GM23338 (cell line): ENCODE results near the gene LIMA1.
"Not testable (repeated sequence)": the region's sequence is repeated elsewhere in the genome, so short reads cannot be mapped to it uniquely, and the experiment has no call there.

Experiments used
- CREB1 ChIP-seq: fragments of 250-450 bp; sonication (Bioruptor Pico); IDR thresholded peaks from 2 replicates; pipeline ENCODE4 v1.5.0; 2020; ENCODE audit warnings: low read depth, mild to moderate bottlenecking, moderate library complexity
- EZH2 ChIP-seq: fragments of 200-600 bp; sonication (generic); IDR thresholded peaks from one replicate; pipeline ENCODE4 v1.8.0; 2017; ENCODE audit warnings: antibody characterized with exemption, mild to moderate bottlenecking, low read depth; ENCODE audit not compliant: unreplicated experiment
- EZH2phosphoT487 ChIP-seq: fragments of 200-600 bp; sonication (generic); IDR thresholded peaks from one replicate; pipeline ENCODE4 v1.8.1; 2018; ENCODE audit warnings: antibody characterized with exemption; ENCODE audit not compliant: unreplicated experiment
- POLR2AphosphoS5 ChIP-seq: IDR thresholded peaks from 2 replicates; pipeline ENCODE4 v1.6.1; 2016; ENCODE audit warnings: antibody characterized with exemption, low read depth
- ZNF331 ChIP-seq: fragments of 250-450 bp; sonication (Bioruptor Pico); IDR thresholded peaks from 2 replicates; pipeline ENCODE4 v1.5.0; 2020; ENCODE audit warnings: low read depth, mild to moderate bottlenecking, moderate library complexity
- TF ChIP-seq, protein P1 (sequence below), 2 experiments: fragments of 200-600 bp in 1 of 2; sonication (generic) in 1 of 2; conservative IDR thresholded peaks; 2 replicates each; pipeline versions ENCODE4 v1.5.1 to v1.6.1; 2016 to 2017; ENCODE audit warnings: antibody characterized with exemption in 2 of 2, low read depth in 2 of 2, mild to moderate bottlenecking in 2 of 2, moderate library complexity in 1 of 2
- TF ChIP-seq, protein P2 (sequence below): IDR thresholded peaks from one replicate; pipeline ENCODE4 v1.6.1; 2018; ENCODE audit warnings: antibody characterized with exemption; ENCODE audit not compliant: unreplicated experiment

DNA sequence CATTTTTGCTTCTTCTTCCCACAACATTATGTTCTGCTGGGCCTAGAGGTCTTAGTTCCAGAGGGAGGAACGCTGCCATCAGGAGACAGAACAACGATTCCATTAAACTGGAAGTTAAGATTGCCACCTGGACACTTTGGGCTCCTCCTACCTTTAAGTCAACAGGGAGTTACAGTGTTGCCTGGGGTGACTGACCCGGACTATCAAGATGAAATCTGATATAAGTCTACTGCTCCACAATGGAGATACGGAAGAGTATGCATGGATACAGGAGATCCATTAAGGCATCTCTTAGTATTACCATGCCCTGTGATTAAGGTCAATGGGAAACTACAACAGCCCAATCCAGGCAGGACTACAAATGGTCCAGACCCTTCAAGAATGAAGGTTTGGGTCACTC, 41.5 kb upstream of the LIMA1 start:
- not testable (repeated sequence) for TF ChIP-seq POLR2AphosphoS5; EZH2; EZH2phosphoT487; ZNF331; CREB1 (CRISPR knock-in tag)
- TF ChIP-seq, protein P1, sequence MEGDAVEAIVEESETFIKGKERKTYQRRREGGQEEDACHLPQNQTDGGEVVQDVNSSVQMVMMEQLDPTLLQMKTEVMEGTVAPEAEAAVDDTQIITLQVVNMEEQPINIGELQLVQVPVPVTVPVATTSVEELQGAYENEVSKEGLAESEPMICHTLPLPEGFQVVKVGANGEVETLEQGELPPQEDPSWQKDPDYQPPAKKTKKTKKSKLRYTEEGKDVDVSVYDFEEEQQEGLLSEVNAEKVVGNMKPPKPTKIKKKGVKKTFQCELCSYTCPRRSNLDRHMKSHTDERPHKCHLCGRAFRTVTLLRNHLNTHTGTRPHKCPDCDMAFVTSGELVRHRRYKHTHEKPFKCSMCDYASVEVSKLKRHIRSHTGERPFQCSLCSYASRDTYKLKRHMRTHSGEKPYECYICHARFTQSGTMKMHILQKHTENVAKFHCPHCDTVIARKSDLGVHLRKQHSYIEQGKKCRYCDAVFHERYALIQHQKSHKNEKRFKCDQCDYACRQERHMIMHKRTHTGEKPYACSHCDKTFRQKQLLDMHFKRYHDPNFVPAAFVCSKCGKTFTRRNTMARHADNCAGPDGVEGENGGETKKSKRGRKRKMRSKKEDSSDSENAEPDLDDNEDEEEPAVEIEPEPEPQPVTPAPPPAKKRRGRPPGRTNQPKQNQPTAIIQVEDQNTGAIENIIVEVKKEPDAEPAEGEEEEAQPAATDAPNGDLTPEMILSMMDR (conservative IDR thresholded peaks at IDR 0.05; ENCODE audit: low read depth in 2 of 2): not testable (repeated sequence)
- TF ChIP-seq, protein P2, sequence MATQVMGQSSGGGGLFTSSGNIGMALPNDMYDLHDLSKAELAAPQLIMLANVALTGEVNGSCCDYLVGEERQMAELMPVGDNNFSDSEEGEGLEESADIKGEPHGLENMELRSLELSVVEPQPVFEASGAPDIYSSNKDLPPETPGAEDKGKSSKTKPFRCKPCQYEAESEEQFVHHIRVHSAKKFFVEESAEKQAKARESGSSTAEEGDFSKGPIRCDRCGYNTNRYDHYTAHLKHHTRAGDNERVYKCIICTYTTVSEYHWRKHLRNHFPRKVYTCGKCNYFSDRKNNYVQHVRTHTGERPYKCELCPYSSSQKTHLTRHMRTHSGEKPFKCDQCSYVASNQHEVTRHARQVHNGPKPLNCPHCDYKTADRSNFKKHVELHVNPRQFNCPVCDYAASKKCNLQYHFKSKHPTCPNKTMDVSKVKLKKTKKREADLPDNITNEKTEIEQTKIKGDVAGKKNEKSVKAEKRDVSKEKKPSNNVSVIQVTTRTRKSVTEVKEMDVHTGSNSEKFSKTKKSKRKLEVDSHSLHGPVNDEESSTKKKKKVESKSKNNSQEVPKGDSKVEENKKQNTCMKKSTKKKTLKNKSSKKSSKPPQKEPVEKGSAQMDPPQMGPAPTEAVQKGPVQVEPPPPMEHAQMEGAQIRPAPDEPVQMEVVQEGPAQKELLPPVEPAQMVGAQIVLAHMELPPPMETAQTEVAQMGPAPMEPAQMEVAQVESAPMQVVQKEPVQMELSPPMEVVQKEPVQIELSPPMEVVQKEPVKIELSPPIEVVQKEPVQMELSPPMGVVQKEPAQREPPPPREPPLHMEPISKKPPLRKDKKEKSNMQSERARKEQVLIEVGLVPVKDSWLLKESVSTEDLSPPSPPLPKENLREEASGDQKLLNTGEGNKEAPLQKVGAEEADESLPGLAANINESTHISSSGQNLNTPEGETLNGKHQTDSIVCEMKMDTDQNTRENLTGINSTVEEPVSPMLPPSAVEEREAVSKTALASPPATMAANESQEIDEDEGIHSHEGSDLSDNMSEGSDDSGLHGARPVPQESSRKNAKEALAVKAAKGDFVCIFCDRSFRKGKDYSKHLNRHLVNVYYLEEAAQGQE: not testable (repeated sequence)
